SK-N-SH treated with all-trans-retinoic acid at 6 μM for 48 hours (cell line): ENCODE results near the gene BAIAP3.

Source experiments
- ARNTL ChIP-seq: fragments of 450-650 bp; formaldehyde crosslinking; IDR thresholded peaks from 2 replicates; pipeline ENCODE4 v1.5.0; 2020; ENCODE audit warnings: low read depth, mild to moderate bottlenecking, moderate library complexity, borderline replicate concordance
- BACH2 ChIP-seq: fragments of 250-450 bp; sonication (Bioruptor Pico); IDR thresholded peaks from 2 replicates; pipeline ENCODE4 v1.9.0; 2021; ENCODE audit warnings: mild to moderate bottlenecking, borderline replicate concordance
- CSDC2 ChIP-seq: fragments of 250-450 bp; sonication (Bioruptor Pico); IDR thresholded peaks from 2 replicates; pipeline ENCODE4 v1.5.0; 2020; ENCODE audit warnings: mild to moderate bottlenecking, moderate library complexity
- OSR1 ChIP-seq: fragments of 250-450 bp; sonication (Bioruptor Pico); IDR thresholded peaks from 2 replicates; pipeline ENCODE4 v1.8.0; 2022; ENCODE audit warnings: moderate library complexity, mild to moderate bottlenecking, inconsistent platforms
- PATZ1 ChIP-seq: fragments of 250-450 bp; sonication (Bioruptor Pico); IDR thresholded peaks from 2 replicates; pipeline ENCODE4 v1.8.0; 2020; ENCODE audit warnings: mild to moderate bottlenecking, moderate library complexity, borderline replicate concordance
- TCF4 ChIP-seq: fragments of 250-450 bp; sonication (Bioruptor Pico); IDR thresholded peaks from 2 replicates; pipeline ENCODE4 v1.8.0; 2021; ENCODE audit warnings: mild to moderate bottlenecking, moderate library complexity, borderline replicate concordance
- TF ChIP-seq, protein P1 (sequence below): fragments of 250-450 bp; sonication (Bioruptor Pico); IDR thresholded peaks from 2 replicates; pipeline ENCODE4 v1.5.0; 2020; ENCODE audit warnings: mild to moderate bottlenecking, moderate library complexity

DNA sequence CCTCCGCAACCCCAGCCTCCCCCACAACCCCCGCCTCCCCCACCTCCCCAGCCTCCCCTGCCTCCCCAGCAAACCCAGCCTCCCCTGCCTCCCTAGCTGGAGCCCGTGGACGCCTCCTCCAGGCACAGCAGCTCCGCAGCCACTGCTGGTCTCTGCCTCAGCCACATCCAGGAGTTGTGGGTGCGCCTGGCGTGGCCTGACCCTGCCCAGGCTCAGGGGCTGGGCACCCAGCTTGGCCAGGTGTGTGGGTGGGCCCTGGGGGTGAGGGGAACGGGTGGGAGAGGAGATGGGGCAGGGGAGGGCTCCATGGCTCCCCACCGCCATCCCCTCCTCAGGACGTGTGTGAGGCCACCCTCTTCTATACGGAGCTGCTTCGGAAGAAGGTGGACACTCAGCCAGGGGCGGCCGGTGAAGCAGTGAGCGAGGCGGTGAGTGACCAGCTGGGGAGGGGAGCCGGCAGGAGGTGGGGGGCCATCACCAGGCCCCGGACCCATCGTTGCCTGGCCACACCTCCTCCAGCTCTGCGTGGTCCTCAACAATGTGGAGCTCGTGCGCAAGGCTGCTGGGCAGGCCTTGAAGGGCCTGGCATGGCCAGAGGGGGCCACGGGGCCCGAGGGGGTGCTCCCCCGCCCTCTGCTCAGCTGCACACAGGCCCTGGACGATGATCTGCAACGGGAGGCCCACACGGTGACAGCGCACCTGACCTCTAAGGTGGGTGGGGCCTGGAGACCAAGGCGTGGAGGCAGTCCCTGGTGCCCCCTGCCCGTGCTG lies 12.4 kb downstream of the BAIAP3 start:
- TF ChIP-seq BACH2 (CRISPR knock-in tag): no peak
- TF ChIP-seq PATZ1 (CRISPR knock-in tag): no peak
- no peak for TF ChIP-seq TCF4
- TF ChIP-seq, protein P1, sequence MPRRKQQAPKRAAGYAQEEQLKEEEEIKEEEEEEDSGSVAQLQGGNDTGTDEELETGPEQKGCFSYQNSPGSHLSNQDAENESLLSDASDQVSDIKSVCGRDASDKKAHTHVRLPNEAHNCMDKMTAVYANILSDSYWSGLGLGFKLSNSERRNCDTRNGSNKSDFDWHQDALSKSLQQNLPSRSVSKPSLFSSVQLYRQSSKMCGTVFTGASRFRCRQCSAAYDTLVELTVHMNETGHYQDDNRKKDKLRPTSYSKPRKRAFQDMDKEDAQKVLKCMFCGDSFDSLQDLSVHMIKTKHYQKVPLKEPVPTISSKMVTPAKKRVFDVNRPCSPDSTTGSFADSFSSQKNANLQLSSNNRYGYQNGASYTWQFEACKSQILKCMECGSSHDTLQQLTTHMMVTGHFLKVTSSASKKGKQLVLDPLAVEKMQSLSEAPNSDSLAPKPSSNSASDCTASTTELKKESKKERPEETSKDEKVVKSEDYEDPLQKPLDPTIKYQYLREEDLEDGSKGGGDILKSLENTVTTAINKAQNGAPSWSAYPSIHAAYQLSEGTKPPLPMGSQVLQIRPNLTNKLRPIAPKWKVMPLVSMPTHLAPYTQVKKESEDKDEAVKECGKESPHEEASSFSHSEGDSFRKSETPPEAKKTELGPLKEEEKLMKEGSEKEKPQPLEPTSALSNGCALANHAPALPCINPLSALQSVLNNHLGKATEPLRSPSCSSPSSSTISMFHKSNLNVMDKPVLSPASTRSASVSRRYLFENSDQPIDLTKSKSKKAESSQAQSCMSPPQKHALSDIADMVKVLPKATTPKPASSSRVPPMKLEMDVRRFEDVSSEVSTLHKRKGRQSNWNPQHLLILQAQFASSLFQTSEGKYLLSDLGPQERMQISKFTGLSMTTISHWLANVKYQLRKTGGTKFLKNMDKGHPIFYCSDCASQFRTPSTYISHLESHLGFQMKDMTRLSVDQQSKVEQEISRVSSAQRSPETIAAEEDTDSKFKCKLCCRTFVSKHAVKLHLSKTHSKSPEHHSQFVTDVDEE (CRISPR knock-in tag): no peak
- no peak for TF ChIP-seq CSDC2
- no peak for TF ChIP-seq OSR1
- no peak for TF ChIP-seq ARNTL (CRISPR knock-in tag)
